Suprapubic skin (tissue), 4 donors: ENCODE data around the gene NMNAT2. TPM values are rescaled to one million over a fixed set of nuclear protein-coding genes. Genes with fewer than 3 reads are reported as not detected.

Source experiments
- DNase-seq, 2 donors: peaks; one replicate each; pipeline ENCODE4 v3.0.0-alpha.2; 2019; ENCODE audit warnings: low spot score in 2 of 2
- H3K27ac ChIP-seq: fragments of 200-600 bp; sonication (generic); one replicate; pipeline ENCODE4 v1.5.1; 2019
- H3K27me3 ChIP-seq: fragments of 200-600 bp; sonication (generic); one replicate; pipeline ENCODE4 v1.5.1; 2019
- H3K36me3 ChIP-seq: fragments of 200-600 bp; sonication (generic); one replicate; pipeline ENCODE4 v1.5.1; 2019
- H3K4me1 ChIP-seq: fragments of 200-600 bp; sonication (generic); one replicate; pipeline ENCODE4 v1.5.1; 2019
- H3K4me3 ChIP-seq: fragments of 200-600 bp; sonication (generic); one replicate; pipeline ENCODE4 v1.5.1; 2019; ENCODE audit warnings: mild to moderate bottlenecking
- H3K9me3 ChIP-seq: fragments of 200-600 bp; sonication (generic); one replicate; pipeline ENCODE4 v1.5.1; 2019
- CTCF ChIP-seq, 2 donors: fragments of 200-600 bp in 1 of 2; fragments of 450-650 bp in 1 of 2; sonication (generic) in 1 of 2; IDR thresholded peaks; one replicate each; pipeline ENCODE4 v1.5.1; 2016 to 2019; ENCODE audit warnings: antibody characterized with exemption in 2 of 2, mild to moderate bottlenecking in 1 of 2, moderate library complexity in 1 of 2
- EP300 ChIP-seq: sonication (generic); formaldehyde crosslinking; IDR thresholded peaks from one replicate; pipeline ENCODE4 v1.6.1; 2017; ENCODE audit warnings: antibody characterized with exemption
- POLR2A ChIP-seq, 2 donors: fragments of 450-650 bp; IDR thresholded peaks; one replicate each; pipeline ENCODE4 v1.6.1; 2017; ENCODE audit warnings: antibody characterized with exemption in 2 of 2, mild to moderate bottlenecking in 2 of 2, moderate library complexity in 2 of 2
- POLR2AphosphoS5 ChIP-seq, 3 donors: sonication (generic); formaldehyde crosslinking; IDR thresholded peaks; one replicate each; pipeline ENCODE4 v1.6.1; 2017; ENCODE audit warnings: antibody characterized with exemption in 3 of 3
- WGBS: methylation state at CpG from one replicate; pipeline ENCODE4 v1.1.5; 2018; 5-methylcytosine and 5-hydroxymethylcytosine counted together
- total RNA-seq, 4 donors: library from RNA; depleted of rRNA; stranded (reverse); fragments of >200 nt; gene quantifications; one replicate each; pipeline ENCODE4 v1.1.0, GENCODE V29; 2016

Gene NMNAT2
- total RNA-seq, 4 donors from 2014 or later: 0.48 to 0.81 (median 0.68) TPM

- no peak overlapping the region for H3K4me3 ChIP-seq
- no peaks in the 10 kb centered on the region for H3K36me3 ChIP-seq
- no peak overlapping the region for H3K27ac ChIP-seq
- DNase-seq: no peak
- no peaks in the 10 kb centered on the region for H3K9me3 ChIP-seq
- peaks cover 7% of the 10 kb centered on the region for H3K4me1 ChIP-seq
- H3K27me3 ChIP-seq: peaks cover 9% of the 10 kb centered on the region
- TF ChIP-seq POLR2A (IDR thresholded peaks at IDR 0.05): no peak
- no peak for TF ChIP-seq POLR2AphosphoS5 (IDR thresholded peaks at IDR 0.05)
- TF ChIP-seq CTCF (IDR thresholded peaks at IDR 0.05): no peak
- 87% methylated on average over 2 of the region's 2 CpGs for WGBS
Observed at GRCh38 chr1:183460596-183460995, 42.4 kb upstream of the NMNAT2 start.

DNA sequence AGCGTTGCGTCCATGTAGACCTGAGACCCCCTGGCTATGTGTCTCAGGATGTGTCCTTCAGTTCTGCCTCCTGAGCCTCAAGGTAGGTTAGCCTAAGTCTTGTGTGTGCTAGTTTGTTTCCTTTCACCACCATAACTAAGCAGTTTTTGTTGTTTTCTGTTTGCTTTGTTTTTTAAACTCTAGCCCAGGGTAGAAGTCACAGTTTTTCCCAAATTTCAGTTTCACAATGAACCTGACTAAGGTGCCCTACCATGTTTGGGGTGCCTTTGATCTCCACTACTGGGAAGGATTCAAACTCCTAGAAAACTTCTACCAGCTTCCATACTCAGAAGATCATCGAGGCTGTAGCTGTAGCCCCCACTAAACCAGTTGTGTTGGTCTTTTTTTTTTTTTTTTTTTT, 39.3 kb upstream of the NMNAT2 start:
- Histone ChIP-seq H3K27me3 (peaks cover 19% of the 10 kb centered on the region), H3K4me3 (no peak overlapping the region), H3K36me3 (no peaks in the 10 kb centered on the region), H3K4me1 (peaks cover 7% of the 10 kb centered on the region), H3K27ac (no peak overlapping the region), H3K9me3 (no peaks in the 10 kb centered on the region)
- 89% methylated on average over 3 of the region's 3 CpGs for WGBS
- no peak for TF ChIP-seq EP300
- TF ChIP-seq CTCF (IDR thresholded peaks at IDR 0.05): no peak
- no peak for TF ChIP-seq POLR2A (IDR thresholded peaks at IDR 0.05)
- no peak for TF ChIP-seq POLR2AphosphoS5 (IDR thresholded peaks at IDR 0.05)
- no peak for DNase-seq

DNA sequence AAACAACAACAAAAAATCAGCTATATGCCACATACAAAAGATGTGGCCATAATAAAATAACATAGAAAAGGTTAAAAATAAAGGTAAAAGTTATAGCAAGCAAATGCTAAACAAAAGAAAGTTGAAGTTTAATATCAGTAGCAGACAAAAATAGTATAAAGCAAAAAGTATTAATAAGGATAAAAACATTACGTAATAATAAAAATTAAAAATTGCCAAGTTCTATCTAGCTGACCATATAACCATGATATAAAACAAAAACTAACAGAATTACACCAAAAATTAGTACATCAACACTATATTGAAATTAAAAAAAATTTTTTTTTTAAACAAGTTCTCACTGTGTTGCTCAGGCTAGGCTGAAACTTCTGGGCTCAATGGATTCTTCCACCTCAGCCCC, 38.6 kb upstream of the NMNAT2 start:
- no peak for DNase-seq
- peaks cover 5% of the 10 kb centered on the region for H3K4me1 ChIP-seq
- 95% methylated on average over 1 of the region's 1 CpG for WGBS
- H3K9me3 ChIP-seq: no peaks in the 10 kb centered on the region
- H3K36me3 ChIP-seq: no peaks in the 10 kb centered on the region
- no peak overlapping the region for H3K4me3 ChIP-seq
- H3K27ac ChIP-seq: no peak overlapping the region
- peaks cover 19% of the 10 kb centered on the region for H3K27me3 ChIP-seq
- TF ChIP-seq POLR2A (IDR thresholded peaks at IDR 0.05) (no peak), EP300 (no peak), POLR2AphosphoS5 (IDR thresholded peaks at IDR 0.05) (no peak), CTCF (IDR thresholded peaks at IDR 0.05) (no peak)

DNA sequence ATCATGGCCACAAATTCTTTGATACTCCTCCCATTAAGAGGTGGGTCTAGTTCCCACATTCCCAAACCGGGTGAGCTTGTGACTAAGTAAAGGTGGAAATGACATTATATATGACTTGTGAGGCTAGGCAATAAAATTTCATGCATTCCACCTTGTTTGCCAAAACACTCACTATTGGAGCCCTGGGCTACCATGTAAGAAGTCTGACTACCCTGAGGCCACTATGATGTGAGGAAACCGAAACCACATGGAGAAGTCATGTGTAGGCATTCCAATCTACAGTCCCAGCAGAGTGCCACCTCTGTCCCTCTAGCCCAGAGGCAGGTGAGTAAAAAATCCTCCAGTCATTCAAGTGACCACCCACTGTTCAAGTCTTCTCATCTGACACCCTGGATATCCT, 36.2 kb upstream of the NMNAT2 start:
- Histone ChIP-seq H3K27me3 (peaks cover 19% of the 10 kb centered on the region), H3K9me3 (no peaks in the 10 kb centered on the region), H3K4me3 (no peak overlapping the region), H3K4me1 (no peaks in the 10 kb centered on the region), H3K36me3 (no peaks in the 10 kb centered on the region), H3K27ac (no peak overlapping the region)
- no peak for TF ChIP-seq EP300
- TF ChIP-seq POLR2A (IDR thresholded peaks at IDR 0.05): no peak
- no peak for TF ChIP-seq CTCF (IDR thresholded peaks at IDR 0.05)
- no peak for TF ChIP-seq POLR2AphosphoS5 (IDR thresholded peaks at IDR 0.05)
- DNase-seq: no peak
- WGBS: 35% methylated on average over 2 of the region's 2 CpGs

GRCh38 chr1:183450093-183450492, 31.9 kb upstream of the NMNAT2 start:
- H3K4me1 ChIP-seq: no peaks in the 10 kb centered on the region
- TF ChIP-seq EP300: no peak
- no peak for TF ChIP-seq CTCF (IDR thresholded peaks at IDR 0.05)
- no peak for TF ChIP-seq POLR2A (IDR thresholded peaks at IDR 0.05)
- no peak for TF ChIP-seq POLR2AphosphoS5 (IDR thresholded peaks at IDR 0.05)
- no peak overlapping the region for H3K27ac ChIP-seq
- no peak overlapping the region for H3K4me3 ChIP-seq
- H3K36me3 ChIP-seq: no peaks in the 10 kb centered on the region
- H3K9me3 ChIP-seq: no peaks in the 10 kb centered on the region
- H3K27me3 ChIP-seq: peaks cover 12% of the 10 kb centered on the region
- 52% methylated on average over 2 of the region's 2 CpGs for WGBS
- DNase-seq: no peak
